ENCODE data around the gene MYH10.

MYH10 gene

DNA sequence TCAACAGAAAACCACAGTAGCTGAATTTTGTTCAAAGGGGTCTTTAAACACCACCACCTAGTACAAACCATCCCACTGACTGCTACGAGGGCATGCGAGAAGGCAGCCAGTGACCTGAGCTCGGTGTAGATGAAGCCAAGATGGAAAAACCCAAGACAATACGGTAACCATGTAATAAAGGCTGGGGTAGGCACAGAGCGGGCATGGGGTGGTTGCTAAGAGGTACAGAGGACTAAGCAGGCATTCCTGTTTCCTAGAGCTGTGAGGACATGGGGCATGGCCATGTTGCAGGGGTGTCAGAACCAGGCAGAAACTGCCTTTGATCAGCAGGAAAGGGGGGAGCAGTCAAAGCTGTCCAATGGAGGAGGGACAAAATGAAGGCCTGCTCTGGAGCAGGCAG is 142.8 kb downstream of the MYH10 start:
- Histone ChIP-seq H3K4me1 (ENCODE audit: control insufficient read depth, low read length) (no peaks in the 10 kb centered on the region), H3K4me3 (ENCODE audit: low read length) (no peak overlapping the region), H3K36me3 (ENCODE audit: control insufficient read depth, low read length) (peaks cover 66% of the 10 kb centered on the region), H3F3A (ENCODE audit: control insufficient read depth, insufficient read depth) (no peaks in the 10 kb centered on the region), H3K9me2 (replicated peaks; ENCODE audit: control insufficient read depth, low read length) (no peaks in the 10 kb centered on the region), H3K27me3 (ENCODE audit: control insufficient read depth, low read length) (no peaks in the 10 kb centered on the region), H3K79me2 (ENCODE audit: control insufficient read depth, low read length) (no peaks in the 10 kb centered on the region), H3K4me2 (ENCODE audit: low read length) (no peak overlapping the region), H3K9me3 (ENCODE audit: control insufficient read depth, insufficient read depth, low read length) (peaks cover 8% of the 10 kb centered on the region; the same call in 1 of the 2 replicates), H3K27ac (ENCODE audit: low read depth, low read length) (no peak overlapping the region), H4K20me1 (ENCODE audit: control insufficient read depth, insufficient read depth, low read depth, low read length) (no peaks in the 10 kb centered on the region)
- TF ChIP-seq EZH2phosphoT487 (IDR thresholded peaks at IDR 0.05; ENCODE audit: borderline replicate concordance, low read length): no peak
- TF ChIP-seq, protein P1, sequence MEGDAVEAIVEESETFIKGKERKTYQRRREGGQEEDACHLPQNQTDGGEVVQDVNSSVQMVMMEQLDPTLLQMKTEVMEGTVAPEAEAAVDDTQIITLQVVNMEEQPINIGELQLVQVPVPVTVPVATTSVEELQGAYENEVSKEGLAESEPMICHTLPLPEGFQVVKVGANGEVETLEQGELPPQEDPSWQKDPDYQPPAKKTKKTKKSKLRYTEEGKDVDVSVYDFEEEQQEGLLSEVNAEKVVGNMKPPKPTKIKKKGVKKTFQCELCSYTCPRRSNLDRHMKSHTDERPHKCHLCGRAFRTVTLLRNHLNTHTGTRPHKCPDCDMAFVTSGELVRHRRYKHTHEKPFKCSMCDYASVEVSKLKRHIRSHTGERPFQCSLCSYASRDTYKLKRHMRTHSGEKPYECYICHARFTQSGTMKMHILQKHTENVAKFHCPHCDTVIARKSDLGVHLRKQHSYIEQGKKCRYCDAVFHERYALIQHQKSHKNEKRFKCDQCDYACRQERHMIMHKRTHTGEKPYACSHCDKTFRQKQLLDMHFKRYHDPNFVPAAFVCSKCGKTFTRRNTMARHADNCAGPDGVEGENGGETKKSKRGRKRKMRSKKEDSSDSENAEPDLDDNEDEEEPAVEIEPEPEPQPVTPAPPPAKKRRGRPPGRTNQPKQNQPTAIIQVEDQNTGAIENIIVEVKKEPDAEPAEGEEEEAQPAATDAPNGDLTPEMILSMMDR (IDR thresholded peaks at IDR 0.05; ENCODE audit: low read depth, low read length, poor library complexity, severe bottlenecking): no peak

GRCh38 chr17:8487130-8487645 is 143.3 kb downstream of the MYH10 start:
- Histone ChIP-seq H3K9me2 (replicated peaks; ENCODE audit: control insufficient read depth, low read length) (no peaks in the 10 kb centered on the region), H3K27me3 (ENCODE audit: control insufficient read depth, low read length) (no peaks in the 10 kb centered on the region), H3K36me3 (ENCODE audit: control insufficient read depth, low read length) (peaks cover 69% of the 10 kb centered on the region), H3K4me3 (ENCODE audit: low read length) (no peak overlapping the region), H3K79me2 (ENCODE audit: control insufficient read depth, low read length) (no peaks in the 10 kb centered on the region), H3K27ac (ENCODE audit: low read depth, low read length) (no peak overlapping the region), H3K9me3 (ENCODE audit: control insufficient read depth, insufficient read depth, low read length) (peaks cover 8% of the 10 kb centered on the region; the same call in 1 of the 2 replicates), H4K20me1 (ENCODE audit: control insufficient read depth, insufficient read depth, low read depth, low read length) (no peaks in the 10 kb centered on the region), H3F3A (ENCODE audit: control insufficient read depth, insufficient read depth) (no peaks in the 10 kb centered on the region), H3K4me2 (ENCODE audit: low read length) (no peak overlapping the region), H3K4me1 (ENCODE audit: control insufficient read depth, low read length) (no peaks in the 10 kb centered on the region)
- TF ChIP-seq, protein P1 (IDR thresholded peaks at IDR 0.05; ENCODE audit: low read depth, low read length, poor library complexity, severe bottlenecking): no peak
- no peak for TF ChIP-seq EZH2phosphoT487 (IDR thresholded peaks at IDR 0.05; ENCODE audit: borderline replicate concordance, low read length)

DNA sequence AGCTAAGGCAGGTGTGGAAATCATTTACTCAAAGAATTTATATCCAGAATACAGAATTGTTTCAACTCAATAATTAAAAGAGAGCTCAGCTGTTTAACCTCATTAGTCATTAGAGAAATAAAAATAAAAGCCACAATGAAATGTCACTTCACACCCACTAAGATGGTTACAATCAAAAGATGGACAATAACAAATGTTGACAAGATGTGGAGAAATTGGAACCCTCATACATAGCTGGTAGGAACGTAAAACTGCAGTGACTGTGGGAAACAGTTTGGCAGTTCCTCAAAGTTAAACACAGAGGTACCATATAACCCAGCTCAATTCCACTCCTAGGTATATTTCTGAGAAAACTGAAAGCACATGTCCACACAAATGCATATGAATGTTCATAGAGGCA is 145.0 kb downstream of the MYH10 start:
- H3K9me3 ChIP-seq (ENCODE audit: control insufficient read depth, insufficient read depth, low read length): peaks cover 8% of the 10 kb centered on the region; the same call in 1 of the 2 replicates
- H3K4me1 ChIP-seq (ENCODE audit: control insufficient read depth, low read length): no peaks in the 10 kb centered on the region
- H3K79me2 ChIP-seq (ENCODE audit: control insufficient read depth, low read length): no peaks in the 10 kb centered on the region
- H3K4me3 ChIP-seq (ENCODE audit: low read length): no peak overlapping the region
- H3K36me3 ChIP-seq (ENCODE audit: control insufficient read depth, low read length): peaks cover 65% of the 10 kb centered on the region
- TF ChIP-seq, protein P1 (IDR thresholded peaks at IDR 0.05; ENCODE audit: low read depth, low read length, poor library complexity, severe bottlenecking): no peak
- no peak for TF ChIP-seq EZH2phosphoT487 (IDR thresholded peaks at IDR 0.05; ENCODE audit: borderline replicate concordance, low read length)
- no peak overlapping the region for H3K4me2 ChIP-seq (ENCODE audit: low read length)
- H3F3A ChIP-seq (ENCODE audit: control insufficient read depth, insufficient read depth): no peaks in the 10 kb centered on the region
- no peak overlapping the region for H3K27ac ChIP-seq (ENCODE audit: low read depth, low read length)
- no peaks in the 10 kb centered on the region for H3K9me2 ChIP-seq (replicated peaks; ENCODE audit: control insufficient read depth, low read length)
- H4K20me1 ChIP-seq (ENCODE audit: control insufficient read depth, insufficient read depth, low read depth, low read length): no peaks in the 10 kb centered on the region
- no peaks in the 10 kb centered on the region for H3K27me3 ChIP-seq (ENCODE audit: control insufficient read depth, low read length)
